GM13976 (cell line): ENCODE data around the gene CUEDC2.
A peak's percentile ranks its signal among the peaks of the same experiment; 100 is the strongest.

Experiments
- DNase-seq: peaks from one replicate; pipeline ENCODE4 v3.0.0; 2012; ENCODE audit warnings: low spot score
- CTCF ChIP-seq: IDR thresholded peaks from 2 replicates; pipeline ENCODE4 v1.5.1; 2012; ENCODE audit warnings: borderline replicate concordance, mild to moderate bottlenecking; ENCODE audit not compliant: insufficient read depth; ENCODE audit errors: extremely low read depth, missing control alignments, control extremely low read depth
- in situ Hi-C: fragments of 300-500 bp; cut with MboI; formaldehyde crosslinking; loops from one replicate; pipeline ENCODE4 v1.12.0; 2022; ENCODE audit warnings: low sequenced_read_pairs, mixed read lengths, inconsistent platforms; ENCODE audit not compliant: unreplicated experiment

The CUEDC2 gene

GRCh38 chr10:102400598-102401341 lies 31.6 kb downstream of the CUEDC2 start:
- in situ Hi-C loops = no loop called here
- no peak for TF ChIP-seq CTCF
- no peak for DNase-seq

- in situ Hi-C loops = no loop called here
- DNase-seq = no peak
- TF ChIP-seq CTCF = no peak
Observed at GRCh38 chr10:102400076-102400475, 32.3 kb downstream of the CUEDC2 start.

- DNase-seq = peak; percentile 91
- in situ Hi-C loops = no loop called here
- TF ChIP-seq CTCF = peak; percentile 99
Observed at GRCh38 chr10:102399217-102400021, 33.0 kb downstream of the CUEDC2 start.

DNA sequence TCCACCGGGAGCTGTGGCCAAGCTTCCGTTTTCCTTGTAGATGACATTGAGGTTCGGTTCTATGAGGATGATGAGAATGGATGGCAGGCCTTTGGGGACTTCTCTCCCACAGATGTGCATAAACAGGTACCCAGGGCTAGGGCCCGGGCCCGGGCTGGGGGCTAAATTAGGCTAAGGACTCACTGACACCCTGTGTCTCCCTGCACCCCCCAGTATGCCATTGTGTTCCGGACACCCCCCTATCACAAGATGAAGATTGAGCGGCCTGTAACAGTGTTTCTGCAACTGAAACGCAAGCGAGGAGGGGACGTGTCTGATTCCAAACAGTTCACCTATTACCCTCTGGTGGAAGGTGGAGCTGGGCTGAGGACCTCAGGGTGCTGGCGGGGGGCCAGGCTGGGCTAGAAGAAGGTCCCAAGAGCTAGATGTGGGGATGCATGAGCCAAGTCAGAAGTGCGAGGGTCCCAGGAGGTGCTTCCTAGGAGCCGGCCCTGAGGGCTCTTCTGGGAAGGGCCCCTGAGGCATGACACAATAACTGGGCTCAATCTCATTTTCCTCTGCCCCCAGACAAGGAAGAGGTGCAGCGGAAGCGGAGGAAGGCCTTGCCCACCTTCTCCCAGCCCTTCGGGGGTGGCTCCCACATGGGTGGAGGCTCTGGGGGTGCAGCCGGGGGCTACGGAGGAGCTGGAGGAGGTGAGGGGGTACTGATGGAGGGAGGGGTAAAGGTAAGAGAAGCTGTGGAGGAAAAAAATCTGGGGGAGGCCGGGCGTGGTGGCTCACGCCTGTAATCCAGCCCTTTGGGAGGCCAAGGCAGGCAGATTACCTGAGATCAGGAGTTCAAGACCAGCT lies 34.0 kb downstream of the CUEDC2 start:
- in situ Hi-C loops = no loop called here
- DNase-seq = no peak
- no peak for TF ChIP-seq CTCF

- no peak for TF ChIP-seq CTCF
- in situ Hi-C loops = no loop called here
Observed at GRCh38 chr10:102397222-102398171, 34.9 kb downstream of the CUEDC2 start.

DNA sequence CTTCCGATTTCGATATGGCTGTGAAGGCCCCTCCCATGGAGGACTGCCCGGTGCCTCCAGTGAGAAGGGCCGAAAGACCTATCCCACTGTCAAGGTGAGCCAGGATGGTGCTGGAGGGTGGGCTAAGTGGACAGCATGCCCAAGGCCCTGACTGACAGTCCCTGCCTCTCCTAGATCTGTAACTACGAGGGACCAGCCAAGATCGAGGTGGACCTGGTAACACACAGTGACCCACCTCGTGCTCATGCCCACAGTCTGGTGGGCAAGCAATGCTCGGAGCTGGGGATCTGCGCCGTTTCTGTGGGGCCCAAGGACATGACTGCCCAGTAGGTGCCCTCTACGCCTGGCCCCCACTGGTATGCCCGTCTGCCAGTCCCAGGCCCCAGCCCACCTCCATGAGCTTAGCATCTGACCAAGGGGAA lies 35.6 kb downstream of the CUEDC2 start:
- in situ Hi-C loops = no loop called here
- TF ChIP-seq CTCF = no peak
- DNase-seq = no peak

More at GRCh38 chr10:102397222-102398171, 34.9 kb downstream of the CUEDC2 start:
- DNase-seq = no peak
